GM20000 (cell line): ENCODE measurements around the gene NRP2.

Source experiments
- DNase-seq: peaks from one replicate; pipeline ENCODE4 v3.0.0; 2012; ENCODE audit warnings: low spot score
- CTCF ChIP-seq: IDR thresholded peaks from 2 replicates; pipeline ENCODE4 v1.5.1; 2012; ENCODE audit warnings: mild to moderate bottlenecking, control low read depth; ENCODE audit errors: extremely low read depth, missing control alignments

NRP2 gene

DNA sequence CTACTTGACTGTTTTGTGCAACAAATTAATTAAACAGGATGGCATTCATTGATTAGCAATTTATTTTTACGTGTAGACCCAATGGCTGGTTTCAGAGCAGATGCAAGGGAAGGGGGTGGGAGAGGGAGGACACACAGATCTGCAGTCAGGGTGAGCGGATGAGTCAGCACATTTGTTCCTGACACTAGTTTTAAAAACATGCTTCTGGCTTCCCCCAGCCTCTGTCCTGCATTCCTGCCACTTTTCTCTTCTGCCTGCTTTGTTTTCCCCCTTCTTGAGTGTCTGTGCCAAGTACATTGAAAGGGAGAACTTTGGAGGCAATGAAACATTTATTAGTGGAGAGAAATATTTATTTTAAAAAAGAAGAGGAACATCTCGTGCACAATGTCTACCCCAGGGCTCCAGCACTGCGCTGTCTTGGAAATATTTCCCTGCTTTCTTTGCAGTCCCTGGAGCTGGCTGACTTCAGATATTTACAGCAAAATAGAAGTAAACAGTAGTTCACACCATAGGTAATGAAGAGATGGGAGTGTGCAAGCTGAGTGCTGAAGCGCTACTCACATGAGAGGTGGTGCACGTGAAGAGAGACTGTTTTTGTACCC, 52.2 kb downstream of the NRP2 start:
- DNase-seq, result no peak
- TF ChIP-seq CTCF, result no peak

GRCh38 chr2:205738117-205738968, 56.0 kb downstream of the NRP2 start:
- no peak for TF ChIP-seq CTCF
- no peak for DNase-seq

- DNase-seq, result no peak
- no peak for TF ChIP-seq CTCF
Observed at GRCh38 chr2:205739620-205740019, 57.3 kb downstream of the NRP2 start.

GRCh38 chr2:205740381-205740780, 58.1 kb downstream of the NRP2 start:
- TF ChIP-seq CTCF, result no peak

GRCh38 chr2:205741256-205741978, 59.1 kb downstream of the NRP2 start:
- no peak for DNase-seq
- no peak for TF ChIP-seq CTCF

More at GRCh38 chr2:205740381-205740780, 58.1 kb downstream of the NRP2 start:
- DNase-seq, result no peak

GRCh38 chr2:205743137-205743536, 60.8 kb downstream of the NRP2 start:
- TF ChIP-seq CTCF, result no peak
- DNase-seq, result no peak
